ENCODE measurements around the gene SLC35C1.
A peak's percentile ranks its signal among the peaks of the same experiment; 100 is the strongest.
"Not testable (repeated sequence)": the region's sequence is repeated elsewhere in the genome, so short reads cannot be mapped to it uniquely, and the experiment has no call there.

The SLC35C1 gene

DNA sequence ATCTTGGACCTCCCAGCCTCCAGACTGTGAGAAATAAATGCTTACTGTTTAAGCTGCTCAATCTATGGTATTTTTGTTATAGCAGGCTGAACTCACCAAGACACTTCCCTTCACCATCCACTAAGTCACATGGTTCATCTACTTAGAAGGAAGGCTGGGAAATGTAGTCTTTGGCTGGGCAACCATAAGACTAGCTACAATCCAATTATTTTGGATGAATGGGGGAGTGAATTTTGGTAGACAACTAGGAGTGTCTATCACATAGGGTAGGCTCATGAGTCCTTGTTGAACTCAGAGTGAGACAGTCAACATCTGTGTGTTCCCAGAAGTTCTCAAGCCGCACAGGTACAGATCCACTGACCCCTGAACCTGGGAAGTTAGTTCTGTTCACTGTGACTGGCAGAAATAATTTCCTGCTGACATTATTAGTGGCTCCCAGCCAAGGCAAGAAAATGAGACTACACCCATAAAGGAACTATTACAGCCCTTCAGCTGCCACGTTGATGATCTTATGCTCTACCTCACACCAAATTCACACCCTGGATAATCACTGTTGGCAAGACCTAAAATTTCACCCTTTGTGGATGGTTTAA lies 3.1 kb upstream of the SLC35C1 start:
- H3K9me3 Mint-ChIP-seq = no peaks in the 10 kb centered on the region
- no peak overlapping the region for H3K27ac Mint-ChIP-seq
- no peak overlapping the region for H3K4me3 Mint-ChIP-seq
- peaks cover 7% of the 10 kb centered on the region for H3K36me3 Mint-ChIP-seq (ENCODE audit: low read depth)
- H3K27me3 Mint-ChIP-seq = no peaks in the 10 kb centered on the region
- H3K4me1 Mint-ChIP-seq (ENCODE audit: low read depth) = peaks cover 15% of the 10 kb centered on the region
- no peak for DNase-seq

DNA sequence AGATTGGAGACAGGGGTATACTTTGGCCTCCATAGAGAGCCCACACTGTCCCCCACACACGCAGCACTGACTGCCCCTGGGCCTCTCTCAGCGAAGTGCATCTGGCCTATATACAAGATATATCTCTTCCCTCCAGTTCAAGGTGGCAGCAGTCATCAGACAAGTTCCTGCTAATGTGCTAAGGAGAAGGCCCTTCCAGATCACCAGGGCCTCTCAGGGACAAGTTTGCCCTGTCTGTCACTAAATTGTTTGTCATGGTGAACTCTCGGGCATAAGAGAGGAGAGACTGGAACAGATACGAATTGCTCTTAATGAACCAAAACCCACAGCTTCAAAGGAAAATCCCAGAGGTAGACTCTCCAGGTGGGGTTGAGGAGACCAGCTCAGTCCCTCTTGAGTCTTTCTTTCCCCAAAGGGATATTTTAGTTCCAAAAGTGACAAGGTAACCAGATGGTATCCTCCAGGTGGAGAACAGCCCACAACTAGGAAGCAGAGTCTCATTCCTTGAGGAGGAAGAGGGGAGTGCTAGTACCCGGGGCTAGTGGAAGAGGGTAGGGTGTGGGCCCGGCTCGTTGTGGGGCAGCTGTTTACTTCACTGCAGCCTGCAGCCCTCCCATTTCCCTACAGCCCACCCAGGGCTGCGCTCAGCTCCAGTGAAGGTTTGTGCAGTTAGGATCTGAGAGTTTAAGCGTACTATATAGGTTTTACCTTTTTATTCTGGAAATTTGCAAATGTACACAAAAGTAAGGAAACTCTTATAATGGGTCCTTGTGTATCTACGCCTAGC lies 2.2 kb upstream of the SLC35C1 start:
- Mint-ChIP-seq H3K27ac (no peak overlapping the region), H3K4me3 (peak overlapping the region; percentile 29), H3K9me3 (no peaks in the 10 kb centered on the region), H3K4me1 (ENCODE audit: low read depth) (peaks cover 24% of the 10 kb centered on the region), H3K27me3 (no peaks in the 10 kb centered on the region), H3K36me3 (ENCODE audit: low read depth) (peaks cover 13% of the 10 kb centered on the region)
- no peak for DNase-seq

DNA sequence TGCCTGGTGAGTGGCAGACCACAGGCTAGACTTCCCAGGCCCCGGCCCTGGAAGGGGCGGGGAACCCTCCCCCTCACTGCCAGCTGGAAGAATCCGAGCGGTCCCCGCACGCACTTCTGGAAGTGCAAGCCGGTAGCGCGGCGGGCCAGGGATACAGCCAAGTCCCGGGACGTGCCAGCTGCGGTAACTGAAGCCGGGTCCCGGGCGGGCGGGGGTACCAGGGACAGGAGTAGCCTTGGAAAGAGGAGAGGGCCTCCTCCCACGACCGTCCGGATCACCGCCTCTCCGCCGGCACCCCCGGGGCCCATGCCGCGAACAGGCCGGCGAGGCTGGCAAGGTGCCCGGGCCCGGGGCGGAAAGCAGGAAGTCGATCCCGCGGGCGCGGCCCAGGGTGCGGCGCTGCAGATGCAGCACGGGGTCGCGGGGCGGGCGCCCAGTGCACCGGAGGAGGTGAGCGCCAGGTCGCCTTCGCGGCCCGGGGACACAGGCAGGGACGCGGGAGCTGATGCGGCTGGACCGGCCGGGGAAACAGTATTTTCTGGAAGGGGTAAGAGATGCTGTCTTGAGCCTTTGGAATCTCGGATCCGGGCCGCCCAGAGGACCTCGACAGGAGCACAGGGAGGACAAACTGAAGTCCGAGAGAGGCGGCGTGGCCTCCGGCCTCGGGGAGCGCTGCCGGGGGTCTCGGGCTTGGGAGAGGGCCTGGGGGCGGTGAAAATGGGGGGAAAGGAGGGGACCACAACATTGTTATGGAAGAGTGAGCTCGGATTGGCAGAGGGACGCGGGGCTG lies 783 bp upstream of the SLC35C1 start:
- no peaks in the 10 kb centered on the region for H3K9me3 Mint-ChIP-seq
- peak; percentile 82 for DNase-seq
- H3K36me3 Mint-ChIP-seq (ENCODE audit: low read depth) = peaks cover 25% of the 10 kb centered on the region
- H3K4me3 Mint-ChIP-seq = peak overlapping the region; percentile 89
- peak overlapping the region; percentile 90 for H3K27ac Mint-ChIP-seq
- H3K4me1 Mint-ChIP-seq (ENCODE audit: low read depth) = peaks cover 36% of the 10 kb centered on the region
- no peaks in the 10 kb centered on the region for H3K27me3 Mint-ChIP-seq

DNA sequence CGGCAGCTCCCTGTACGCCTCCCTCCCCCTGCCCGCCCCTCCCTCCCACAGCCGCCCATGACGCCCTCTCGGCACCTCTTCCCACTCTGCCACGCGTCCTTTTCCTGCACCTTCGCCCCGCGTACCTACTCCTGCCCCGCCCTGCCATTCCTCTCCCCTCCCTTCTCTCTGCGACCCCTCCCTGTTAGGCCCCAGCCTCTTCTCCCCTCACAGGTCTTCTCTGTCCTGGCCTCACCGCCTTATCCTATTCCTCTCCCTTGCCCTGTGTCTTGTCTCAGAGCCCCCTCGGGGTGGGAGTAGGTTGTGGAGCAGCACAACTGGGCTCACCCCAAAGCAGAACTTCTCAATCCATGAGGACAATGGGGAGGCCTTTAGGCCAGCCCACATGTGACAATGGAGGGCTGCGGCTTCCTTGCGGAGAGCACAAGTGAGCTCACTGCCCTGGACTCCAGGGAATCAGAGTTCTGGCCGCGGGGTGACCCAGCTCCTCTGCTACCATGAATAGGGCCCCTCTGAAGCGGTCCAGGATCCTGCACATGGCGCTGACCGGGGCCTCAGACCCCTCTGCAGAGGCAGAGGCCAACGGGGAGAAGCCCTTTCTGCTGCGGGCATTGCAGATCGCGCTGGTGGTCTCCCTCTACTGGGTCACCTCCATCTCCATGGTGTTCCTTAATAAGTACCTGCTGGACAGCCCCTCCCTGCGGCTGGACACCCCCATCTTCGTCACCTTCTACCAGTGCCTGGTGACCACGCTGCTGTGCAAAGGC lies 539 bp downstream of the SLC35C1 start:
- no peaks in the 10 kb centered on the region for H3K9me3 Mint-ChIP-seq
- peak overlapping the region; percentile 89 for H3K4me3 Mint-ChIP-seq
- DNase-seq = no peak
- H3K27ac Mint-ChIP-seq = peak overlapping the region; percentile 90
- peaks cover 47% of the 10 kb centered on the region for H3K4me1 Mint-ChIP-seq (ENCODE audit: low read depth)
- H3K36me3 Mint-ChIP-seq (ENCODE audit: low read depth) = peaks cover 36% of the 10 kb centered on the region
- H3K27me3 Mint-ChIP-seq = no peaks in the 10 kb centered on the region

DNA sequence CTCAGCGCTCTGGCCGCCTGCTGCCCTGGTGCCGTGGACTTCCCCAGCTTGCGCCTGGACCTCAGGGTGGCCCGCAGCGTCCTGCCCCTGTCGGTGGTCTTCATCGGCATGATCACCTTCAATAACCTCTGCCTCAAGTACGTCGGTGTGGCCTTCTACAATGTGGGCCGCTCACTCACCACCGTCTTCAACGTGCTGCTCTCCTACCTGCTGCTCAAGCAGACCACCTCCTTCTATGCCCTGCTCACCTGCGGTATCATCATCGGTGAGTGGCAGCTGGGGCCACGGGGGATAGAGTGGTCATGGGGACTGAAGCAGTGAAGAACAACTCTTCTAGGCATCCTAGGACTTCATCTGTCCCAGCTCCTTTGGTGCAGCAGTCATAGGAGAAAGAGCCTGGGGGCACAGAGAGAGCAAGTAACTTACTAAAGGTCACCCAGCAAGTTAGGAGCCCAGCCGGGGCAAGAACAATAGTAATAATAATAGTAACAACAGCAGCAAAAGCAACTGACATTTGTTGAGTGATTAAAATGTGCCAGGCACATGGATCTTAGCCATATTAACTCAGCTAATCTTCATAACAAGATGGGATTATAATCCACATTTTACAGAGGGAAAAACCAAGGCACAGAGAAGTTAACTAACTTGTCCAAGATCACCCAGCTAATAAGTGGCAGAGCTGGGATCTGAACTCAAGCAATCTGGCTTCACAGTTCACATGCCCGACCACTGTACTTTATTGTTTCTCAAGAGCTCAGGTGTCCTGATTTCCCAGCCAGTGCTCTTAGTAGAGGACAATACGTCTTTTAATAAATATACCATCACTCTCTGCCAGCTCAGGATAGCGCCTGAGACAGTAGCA lies 1.4 kb downstream of the SLC35C1 start:
- no peak for DNase-seq
- peak overlapping the region; percentile 89 for H3K4me3 Mint-ChIP-seq
- H3K9me3 Mint-ChIP-seq = no peaks in the 10 kb centered on the region
- H3K27me3 Mint-ChIP-seq = no peaks in the 10 kb centered on the region
- peaks cover 44% of the 10 kb centered on the region for H3K36me3 Mint-ChIP-seq (ENCODE audit: low read depth)
- peaks cover 47% of the 10 kb centered on the region for H3K4me1 Mint-ChIP-seq (ENCODE audit: low read depth)
- peak overlapping the region; percentile 88 for H3K27ac Mint-ChIP-seq

DNA sequence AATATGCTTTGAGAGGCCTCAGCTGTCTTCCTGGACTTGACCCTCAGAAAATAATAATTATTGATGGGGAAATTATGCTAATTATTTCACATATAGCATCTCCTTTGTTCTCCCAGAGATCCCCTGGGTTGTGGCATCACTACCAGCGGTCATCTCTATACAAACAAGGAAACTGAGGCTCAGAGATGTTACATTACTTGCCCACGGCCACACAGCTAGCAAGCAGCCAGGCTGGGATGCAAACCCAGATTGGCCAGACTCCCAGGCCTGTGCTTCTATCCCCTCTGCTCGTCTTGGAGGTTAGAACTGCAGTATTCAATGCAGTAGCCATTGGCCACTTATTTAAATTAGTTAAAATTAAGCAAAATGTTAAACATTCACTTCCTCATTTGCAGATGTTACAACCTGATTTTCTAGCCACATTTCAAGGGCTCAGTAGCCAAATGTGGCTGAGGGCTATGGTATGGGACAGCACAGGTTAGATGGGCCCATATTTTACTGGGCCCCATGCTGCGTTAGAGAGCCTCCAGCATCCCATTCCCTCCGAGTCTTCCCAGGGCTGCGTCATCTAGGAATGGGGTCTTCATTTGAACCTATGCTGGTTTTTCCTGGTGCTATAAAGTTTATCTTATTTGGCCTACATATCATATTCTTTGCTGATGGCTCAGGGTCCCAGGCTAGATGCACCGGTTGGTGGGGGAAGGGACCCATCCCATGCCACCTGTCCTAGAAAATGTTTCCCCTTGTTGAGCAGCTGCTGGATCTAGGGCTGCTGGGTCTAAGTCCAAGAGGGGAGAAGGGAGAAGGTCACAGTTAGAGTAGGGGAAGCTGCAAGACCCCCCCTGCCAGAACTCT lies 2.2 kb downstream of the SLC35C1 start:
- peaks cover 47% of the 10 kb centered on the region for H3K4me1 Mint-ChIP-seq (ENCODE audit: low read depth)
- no peaks in the 10 kb centered on the region for H3K27me3 Mint-ChIP-seq
- no peaks in the 10 kb centered on the region for H3K9me3 Mint-ChIP-seq
- DNase-seq = no peak
- H3K36me3 Mint-ChIP-seq (ENCODE audit: low read depth) = peaks cover 53% of the 10 kb centered on the region
- peak overlapping the region; percentile 88 for H3K27ac Mint-ChIP-seq
- H3K4me3 Mint-ChIP-seq = peak overlapping the region; percentile 89

DNA sequence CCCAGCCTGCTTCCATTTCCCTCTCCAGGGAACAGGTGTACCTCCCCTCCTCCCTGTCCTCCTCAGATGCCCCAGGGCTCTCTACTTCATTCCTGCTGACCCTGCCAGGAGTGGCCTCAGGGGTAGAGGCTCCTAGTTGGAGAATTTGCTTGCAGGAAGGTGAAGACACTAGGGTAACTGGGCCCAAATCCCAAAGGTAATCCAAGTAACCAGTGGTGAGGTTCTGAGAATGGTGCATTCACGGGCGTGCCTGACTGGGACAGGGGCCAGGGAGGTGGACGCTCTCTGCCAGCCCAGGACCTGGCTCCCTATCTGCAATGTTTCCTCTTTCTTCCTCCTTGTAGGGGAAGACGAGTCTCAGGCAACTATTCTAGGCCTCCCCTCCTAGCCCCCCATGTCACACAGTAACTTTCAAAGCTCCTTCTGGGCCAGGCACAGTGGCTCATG lies 2.9 kb downstream of the SLC35C1 start:
- no peak for DNase-seq
- Mint-ChIP-seq H3K4me3 (peak overlapping the region; percentile 89), H3K36me3 (ENCODE audit: low read depth) (peaks cover 56% of the 10 kb centered on the region), H3K4me1 (ENCODE audit: low read depth) (peaks cover 47% of the 10 kb centered on the region), H3K27me3 (no peaks in the 10 kb centered on the region), H3K27ac (peak overlapping the region; percentile 57), H3K9me3 (no peaks in the 10 kb centered on the region)

DNA sequence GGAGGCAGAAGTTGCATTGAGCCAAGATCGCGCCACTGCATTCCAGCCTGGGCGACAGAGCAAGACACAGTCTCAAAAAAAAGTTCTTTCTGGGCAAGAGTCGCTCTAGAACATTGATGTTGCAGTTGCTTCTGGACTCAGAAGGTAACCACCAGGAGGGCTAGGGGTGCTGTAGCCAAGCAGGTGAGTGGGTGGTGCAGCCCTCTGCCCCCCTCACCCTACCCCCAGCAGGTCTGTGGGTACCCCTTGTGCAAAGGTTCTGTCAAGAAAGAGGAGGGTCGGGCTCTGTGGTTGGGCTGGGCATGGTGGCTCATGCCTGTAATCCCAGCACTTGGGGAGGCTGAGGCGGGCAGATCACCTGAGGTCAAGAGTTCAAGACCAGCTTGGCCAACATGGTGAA lies 3.5 kb downstream of the SLC35C1 start:
- H3K4me1 Mint-ChIP-seq (ENCODE audit: low read depth) = peaks cover 49% of the 10 kb centered on the region
- not testable (repeated sequence) for H3K27me3 Mint-ChIP-seq, H3K4me3 Mint-ChIP-seq, DNase-seq, H3K9me3 Mint-ChIP-seq
- H3K36me3 Mint-ChIP-seq (ENCODE audit: low read depth) = peaks cover 56% of the 10 kb centered on the region
- peak overlapping the region; percentile 83 for H3K27ac Mint-ChIP-seq

DNA sequence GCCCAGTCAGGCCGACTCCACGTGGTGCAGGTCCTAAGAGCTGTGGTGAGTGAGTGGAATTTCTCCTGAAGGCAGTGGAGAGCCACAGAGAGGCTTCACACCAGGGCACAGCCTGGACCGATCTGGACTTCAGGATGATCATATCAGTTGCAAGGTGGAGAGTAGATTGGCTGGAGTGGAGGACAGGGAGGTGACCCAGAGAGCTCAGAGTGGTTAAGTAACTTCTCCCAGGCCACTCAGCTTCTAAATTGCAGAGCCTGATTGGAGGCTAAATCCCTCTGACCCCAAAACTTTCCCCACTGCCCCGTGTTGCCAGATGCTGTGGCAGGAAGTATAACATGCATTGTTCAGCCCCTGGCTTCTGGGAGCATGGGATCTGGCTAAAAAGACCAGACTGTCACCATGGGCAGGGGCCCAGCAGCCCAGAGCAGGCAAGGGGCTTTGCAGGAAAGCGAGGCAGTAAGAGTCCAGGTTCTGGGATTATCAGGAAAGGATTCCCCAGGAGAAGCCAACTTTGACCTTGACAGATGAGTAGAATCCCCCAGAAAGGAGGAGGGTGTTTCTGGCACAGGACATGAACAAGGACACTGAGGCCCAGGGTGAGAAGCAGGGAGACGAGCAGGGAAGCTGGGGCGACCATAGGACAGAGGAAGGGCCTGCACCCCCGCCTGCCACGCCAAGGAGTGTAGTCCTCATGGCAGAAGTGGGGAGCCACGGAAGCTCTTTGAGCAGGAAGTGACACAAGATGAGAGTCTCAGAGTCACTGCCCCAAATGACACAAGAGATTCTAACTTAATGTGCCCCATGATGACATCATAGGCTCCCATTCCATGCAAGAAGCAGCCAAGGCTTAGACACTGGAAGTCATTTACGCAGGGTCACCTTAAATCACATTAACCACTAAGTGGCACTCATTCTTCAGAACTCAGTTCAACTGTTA lies 4.8 kb downstream of the SLC35C1 start:
- H3K9me3 Mint-ChIP-seq = no peaks in the 10 kb centered on the region
- peak overlapping the region; percentile 79 for H3K27ac Mint-ChIP-seq
- peaks cover 56% of the 10 kb centered on the region for H3K36me3 Mint-ChIP-seq (ENCODE audit: low read depth)
- no peak for DNase-seq
- no peaks in the 10 kb centered on the region for H3K27me3 Mint-ChIP-seq
- H3K4me3 Mint-ChIP-seq = no peak overlapping the region
- peaks cover 45% of the 10 kb centered on the region for H3K4me1 Mint-ChIP-seq (ENCODE audit: low read depth)

DNA sequence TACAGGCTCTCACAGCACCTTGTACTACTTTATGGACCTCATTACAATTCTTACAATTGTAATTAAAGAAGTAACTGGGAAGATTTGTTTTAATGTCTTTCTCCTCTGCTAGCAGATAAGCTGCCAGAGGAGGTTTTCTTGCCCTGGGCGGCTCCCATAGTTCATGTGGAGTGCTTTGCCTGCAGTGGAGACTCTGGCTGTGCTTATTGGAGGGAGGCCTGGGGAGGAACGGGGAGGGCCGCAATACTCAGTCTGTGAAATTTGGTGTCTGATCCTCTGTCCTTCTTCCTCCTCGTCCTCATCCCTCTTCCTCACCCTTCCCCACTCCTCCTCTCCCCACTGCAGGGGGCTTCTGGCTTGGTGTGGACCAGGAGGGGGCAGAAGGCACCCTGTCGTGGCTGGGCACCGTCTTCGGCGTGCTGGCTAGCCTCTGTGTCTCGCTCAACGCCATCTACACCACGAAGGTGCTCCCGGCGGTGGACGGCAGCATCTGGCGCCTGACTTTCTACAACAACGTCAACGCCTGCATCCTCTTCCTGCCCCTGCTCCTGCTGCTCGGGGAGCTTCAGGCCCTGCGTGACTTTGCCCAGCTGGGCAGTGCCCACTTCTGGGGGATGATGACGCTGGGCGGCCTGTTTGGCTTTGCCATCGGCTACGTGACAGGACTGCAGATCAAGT lies 5.6 kb downstream of the SLC35C1 start:
- Mint-ChIP-seq H3K4me1 (ENCODE audit: low read depth) (peaks cover 45% of the 10 kb centered on the region), H3K27ac (peak overlapping the region; percentile 79), H3K27me3 (no peaks in the 10 kb centered on the region), H3K4me3 (no peak overlapping the region), H3K36me3 (ENCODE audit: low read depth) (peaks cover 56% of the 10 kb centered on the region), H3K9me3 (no peaks in the 10 kb centered on the region)
- DNase-seq = no peak

DNA sequence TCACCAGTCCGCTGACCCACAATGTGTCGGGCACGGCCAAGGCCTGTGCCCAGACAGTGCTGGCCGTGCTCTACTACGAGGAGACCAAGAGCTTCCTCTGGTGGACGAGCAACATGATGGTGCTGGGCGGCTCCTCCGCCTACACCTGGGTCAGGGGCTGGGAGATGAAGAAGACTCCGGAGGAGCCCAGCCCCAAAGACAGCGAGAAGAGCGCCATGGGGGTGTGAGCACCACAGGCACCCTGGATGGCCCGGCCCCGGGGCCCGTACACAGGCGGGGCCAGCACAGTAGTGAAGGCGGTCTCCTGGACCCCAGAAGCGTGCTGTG lies 6.1 kb downstream of the SLC35C1 start:
- Mint-ChIP-seq H3K4me3 (no peak overlapping the region), H3K36me3 (ENCODE audit: low read depth) (peaks cover 54% of the 10 kb centered on the region), H3K27me3 (no peaks in the 10 kb centered on the region), H3K27ac (no peak overlapping the region), H3K9me3 (no peaks in the 10 kb centered on the region), H3K4me1 (ENCODE audit: low read depth) (peaks cover 42% of the 10 kb centered on the region)
- no peak for DNase-seq

Data from activated T-cell treated with anti-CD3 and anti-CD28 coated beads, Interleukin-2, amount 50 U/mL, for 24 hours (primary cell).